Measurements from ENCODE around the gene PTPRQ.

PTPRQ gene

DNA sequence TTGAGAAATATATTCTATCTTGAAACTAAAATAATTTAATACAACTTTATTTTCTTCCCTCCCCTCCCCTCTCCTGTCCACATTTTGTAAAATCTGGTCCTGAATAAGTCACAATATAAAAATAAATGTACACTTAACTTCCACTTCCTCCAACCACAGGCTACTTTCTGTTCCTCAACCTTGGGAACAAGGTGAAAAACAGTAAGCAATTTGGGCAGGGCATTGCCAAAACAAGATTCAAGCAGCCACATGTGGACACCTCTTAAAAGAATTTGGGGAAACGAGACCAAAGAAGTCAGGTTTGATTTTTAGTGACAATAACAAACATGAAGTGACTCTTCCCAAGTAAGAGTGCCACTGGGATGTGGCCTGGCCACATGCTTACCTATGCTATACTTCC lies 115.7 kb downstream of the PTPRQ start:
- no peak for DNase-seq (ENCODE audit: low spot score)

DNA sequence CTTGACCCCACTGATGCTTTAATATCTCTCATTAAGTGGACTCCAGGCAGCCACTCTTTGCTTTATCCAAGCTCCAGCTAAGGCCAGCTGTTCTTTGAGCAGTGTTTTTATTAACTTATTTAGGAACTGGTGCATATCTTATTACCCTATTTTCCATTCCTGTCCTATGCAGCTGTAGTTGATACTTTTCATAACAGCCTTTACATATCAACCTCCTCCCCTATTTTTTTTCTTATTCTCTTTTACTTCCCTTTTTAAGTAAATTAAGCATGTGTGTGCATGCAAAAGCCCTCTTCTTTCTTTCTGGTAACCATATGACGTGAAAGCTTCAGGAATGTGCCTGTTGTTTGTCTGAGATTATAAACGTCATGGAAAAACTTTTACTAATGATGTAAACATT lies 121.2 kb downstream of the PTPRQ start:
- DNase-seq (ENCODE audit: low spot score), result no peak

DNA sequence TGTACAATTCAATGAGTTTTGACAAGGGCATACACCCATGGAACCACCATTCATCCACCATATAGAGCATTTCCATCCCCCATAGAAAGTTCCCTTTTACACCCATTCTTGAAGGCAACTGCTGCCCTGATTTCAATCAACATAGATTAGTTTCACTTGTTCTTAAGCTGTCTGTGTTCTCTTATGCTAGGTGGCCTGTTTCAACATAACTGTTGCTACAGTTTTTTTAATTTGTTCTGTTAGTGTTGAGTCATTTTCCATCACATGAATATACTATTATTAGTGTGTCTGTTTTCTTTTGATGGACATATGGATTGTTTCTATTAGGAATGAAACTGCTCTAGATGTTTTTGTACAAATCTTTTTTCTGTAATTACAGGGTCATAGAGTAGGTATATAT lies 123.4 kb downstream of the PTPRQ start:
- DNase-seq (ENCODE audit: low spot score), result no peak

DNA sequence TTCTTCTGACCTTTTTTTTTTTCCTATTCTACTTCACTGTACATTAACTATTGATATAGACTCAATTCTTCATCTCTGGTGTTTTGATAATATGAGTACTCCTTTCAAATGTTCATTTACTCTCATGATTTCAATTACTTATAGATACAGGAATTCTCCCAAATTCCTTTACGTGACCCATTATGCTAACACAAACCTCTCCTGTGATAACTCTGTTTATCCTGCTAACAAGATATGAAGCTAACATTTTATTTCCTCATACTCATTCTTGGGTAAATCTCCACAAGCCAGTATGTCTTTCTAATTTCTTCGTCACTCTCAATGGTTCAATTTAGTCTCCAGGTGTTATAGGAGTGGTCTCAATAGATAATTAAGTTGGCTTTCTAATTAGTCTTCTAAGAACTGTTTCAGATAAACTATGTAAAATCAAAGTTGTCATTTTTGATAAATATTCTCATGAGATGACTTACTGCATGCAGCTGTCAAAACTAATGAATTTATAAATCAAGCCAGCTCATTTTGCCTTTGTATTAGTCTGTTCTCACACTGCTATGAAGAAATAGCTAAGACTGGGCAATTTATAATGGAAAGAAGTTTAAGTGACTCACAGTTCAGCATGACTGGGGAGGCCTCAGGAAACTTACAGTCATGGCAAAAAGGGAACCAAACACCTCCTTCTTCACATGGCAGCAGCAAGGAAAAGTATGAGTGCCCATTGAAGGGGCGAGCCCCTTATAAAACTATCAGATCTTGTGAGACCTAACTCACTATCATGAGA lies 132.8 kb downstream of the PTPRQ start:
- DNase-seq (ENCODE audit: low spot score), result no peak

DNA sequence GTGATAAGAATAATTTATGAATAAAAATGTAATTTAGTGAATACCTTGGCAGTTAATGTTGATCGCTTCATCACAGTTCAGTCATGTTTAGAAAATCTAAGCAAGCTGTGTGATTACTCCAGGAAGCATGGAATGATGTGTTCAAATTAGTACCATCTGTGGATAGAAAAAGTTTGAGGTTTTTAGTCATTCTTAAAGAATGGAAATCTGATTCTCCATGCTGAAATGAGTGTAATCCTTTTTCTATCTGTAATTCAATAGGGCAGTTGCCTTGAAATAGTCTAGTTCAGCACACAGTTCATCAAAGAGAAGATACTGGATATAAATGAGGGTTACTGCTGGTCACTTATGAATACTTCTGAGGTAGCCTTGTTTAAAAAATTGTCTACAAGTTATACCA lies 136.2 kb downstream of the PTPRQ start:
- DNase-seq (ENCODE audit: low spot score), result no peak

DNA sequence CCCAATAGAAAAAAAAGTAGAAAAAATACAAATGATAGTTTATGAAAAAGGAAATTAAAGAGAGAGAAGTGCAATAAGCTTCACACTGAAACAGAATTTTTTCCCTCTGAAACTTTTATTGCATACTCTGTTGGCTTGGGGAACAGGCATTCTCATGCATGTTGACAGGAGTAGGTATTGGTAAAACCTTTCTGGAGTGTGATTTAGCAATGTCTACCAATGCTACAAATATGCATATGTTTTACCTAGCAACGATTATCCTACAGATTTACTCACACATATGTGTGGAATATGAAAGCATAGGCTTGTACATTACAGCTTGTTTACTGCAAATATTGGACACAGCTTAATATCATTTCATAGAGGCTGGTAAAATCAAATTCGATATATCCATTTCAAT lies 137.7 kb downstream of the PTPRQ start:
- DNase-seq (ENCODE audit: low spot score), result no peak

DNA sequence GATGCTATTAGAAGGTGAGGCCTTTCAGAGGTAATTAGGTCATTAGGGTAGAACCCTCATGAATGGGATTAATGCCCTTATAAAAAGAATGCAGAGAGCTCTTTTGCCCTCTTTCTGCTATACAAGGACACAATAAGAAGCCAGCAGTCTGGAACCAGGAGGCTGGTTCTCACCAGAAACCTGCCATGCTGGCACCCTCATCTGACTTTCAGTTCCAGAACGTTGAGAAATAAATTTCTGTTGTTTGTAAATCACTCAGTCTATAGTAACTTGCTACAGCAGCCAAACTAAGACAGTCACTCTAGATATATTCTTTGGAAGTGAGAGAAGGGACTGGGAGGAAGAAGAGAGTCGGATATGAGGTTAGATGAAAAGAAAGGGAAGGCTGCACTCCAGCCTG lies 138.4 kb downstream of the PTPRQ start:
- DNase-seq (ENCODE audit: low spot score), result no peak

DNA sequence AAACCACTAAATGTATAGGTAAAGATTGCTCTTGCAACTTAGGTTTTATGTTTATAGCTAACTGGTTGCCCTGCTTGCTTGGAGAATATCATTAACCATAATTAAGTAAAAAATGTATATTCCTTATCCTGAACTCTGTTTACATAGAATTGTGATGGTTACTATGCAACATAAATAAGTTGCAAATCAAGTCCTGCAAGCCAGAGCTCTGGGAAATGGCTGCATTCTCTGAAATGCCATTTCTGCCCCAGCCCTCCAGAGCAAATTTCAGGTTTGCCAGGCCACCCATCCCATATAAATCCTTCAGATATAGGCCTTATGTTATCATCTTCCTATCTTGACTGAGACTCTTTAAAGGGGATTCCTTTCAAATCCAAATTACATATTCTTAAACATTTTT lies 145.0 kb downstream of the PTPRQ start:
- DNase-seq (ENCODE audit: low spot score), result no peak

DNA sequence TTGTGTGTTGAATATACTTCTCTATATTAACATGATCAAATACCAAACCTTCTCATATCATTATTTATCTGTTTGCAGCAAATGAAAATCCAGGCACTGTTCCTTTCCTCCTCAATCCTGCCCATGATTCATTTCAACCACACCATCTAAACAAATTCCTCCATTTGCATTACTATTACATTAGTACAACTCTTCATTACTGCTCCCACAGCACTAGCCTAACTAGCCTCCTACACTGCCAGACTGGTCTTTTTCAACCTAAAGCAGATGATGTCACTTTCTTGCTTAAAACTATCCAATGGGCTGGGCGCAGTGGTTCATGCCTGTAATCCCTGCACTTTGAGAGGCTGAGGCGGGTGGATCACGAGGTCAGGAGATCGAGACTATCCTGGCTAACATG lies 146.1 kb downstream of the PTPRQ start:
- no peak for DNase-seq (ENCODE audit: low spot score)

DNA sequence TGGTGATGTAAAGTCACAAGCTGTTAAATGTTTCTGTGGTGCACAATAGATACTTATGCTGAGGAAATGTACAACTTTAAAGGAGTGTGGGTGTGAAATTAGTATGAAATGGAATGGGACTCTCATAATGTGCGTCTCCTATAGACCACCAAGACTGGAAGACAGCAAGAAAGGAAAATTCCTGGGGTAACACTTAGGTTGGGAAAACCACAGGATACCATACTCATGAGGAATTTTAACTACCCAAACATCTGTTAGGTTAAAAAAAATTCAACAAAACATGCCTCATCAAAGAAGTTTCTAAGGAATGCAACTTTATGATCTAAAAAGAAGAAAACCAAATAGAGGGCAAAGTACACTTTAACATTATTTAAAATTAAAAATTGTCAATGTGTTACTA lies 149.7 kb downstream of the PTPRQ start:
- DNase-seq (ENCODE audit: low spot score), result no peak

DNA sequence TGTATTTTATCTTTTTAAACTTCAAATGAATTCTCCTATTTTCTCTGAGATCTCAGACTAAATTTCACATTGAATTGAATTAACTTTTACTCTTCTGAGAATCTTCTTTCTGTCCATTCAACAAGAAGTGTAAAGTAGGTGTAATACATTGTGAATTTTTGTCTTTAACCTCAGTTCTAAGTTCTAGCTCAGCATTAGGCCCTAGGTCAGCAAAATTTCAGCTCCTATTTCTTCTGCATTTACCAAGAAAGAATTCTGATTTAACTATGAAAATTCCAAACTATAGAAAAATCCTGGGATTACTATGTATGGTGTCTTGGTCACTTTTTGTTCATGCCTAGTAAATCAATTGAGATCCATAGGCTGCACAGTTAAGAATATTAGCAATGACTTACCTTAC lies 152.5 kb downstream of the PTPRQ start:
- DNase-seq (ENCODE audit: low spot score), result no peak

DNA sequence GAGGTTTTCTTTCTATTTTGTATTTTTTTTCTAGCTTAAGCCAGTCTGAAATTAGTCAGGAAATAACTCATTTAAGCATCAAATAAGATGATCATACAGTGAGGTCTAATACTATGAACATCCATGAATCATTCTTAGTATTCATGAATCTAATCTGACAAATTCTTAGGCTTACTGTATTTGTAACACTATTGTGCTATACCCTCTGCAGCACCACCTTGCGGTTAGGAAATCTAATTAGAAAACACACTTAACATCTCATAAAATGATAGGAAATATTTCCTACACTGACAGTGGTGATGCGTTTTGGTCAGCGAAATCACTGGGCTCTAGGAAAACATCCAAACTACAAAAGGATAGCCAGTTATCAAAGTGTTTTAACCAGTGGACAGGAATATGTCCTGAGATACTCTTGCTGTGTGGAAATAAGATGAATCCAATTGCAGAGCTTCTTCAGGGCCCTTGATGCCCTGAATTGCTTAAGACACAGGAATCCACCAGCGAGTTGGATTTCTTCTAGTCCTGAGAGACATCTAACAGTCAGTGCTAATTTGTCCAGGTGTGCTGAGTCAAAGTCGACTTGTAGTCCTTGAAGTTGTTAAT lies 154.1 kb downstream of the PTPRQ start:
- peak; percentile 38 for DNase-seq (ENCODE audit: low spot score)

DNA sequence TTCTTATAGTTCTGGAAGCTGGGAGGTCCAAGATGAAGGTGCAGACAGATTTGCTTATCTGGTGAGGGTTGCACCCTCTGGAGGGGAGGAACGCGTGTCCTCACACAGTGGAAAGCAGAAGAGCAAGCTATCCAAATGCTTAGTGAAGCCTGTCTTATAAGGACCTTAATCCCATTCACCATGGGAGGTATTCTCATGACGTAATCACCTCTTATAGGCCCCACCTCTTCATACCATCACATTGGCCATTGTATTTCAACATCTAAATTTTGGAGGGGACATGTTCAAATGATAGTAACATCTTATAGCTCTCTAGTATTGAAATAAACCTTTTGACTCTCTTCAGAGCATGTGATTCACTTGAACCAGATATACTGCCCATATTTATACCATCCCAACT lies 158.4 kb downstream of the PTPRQ start:
- no peak for DNase-seq (ENCODE audit: low spot score)

DNA sequence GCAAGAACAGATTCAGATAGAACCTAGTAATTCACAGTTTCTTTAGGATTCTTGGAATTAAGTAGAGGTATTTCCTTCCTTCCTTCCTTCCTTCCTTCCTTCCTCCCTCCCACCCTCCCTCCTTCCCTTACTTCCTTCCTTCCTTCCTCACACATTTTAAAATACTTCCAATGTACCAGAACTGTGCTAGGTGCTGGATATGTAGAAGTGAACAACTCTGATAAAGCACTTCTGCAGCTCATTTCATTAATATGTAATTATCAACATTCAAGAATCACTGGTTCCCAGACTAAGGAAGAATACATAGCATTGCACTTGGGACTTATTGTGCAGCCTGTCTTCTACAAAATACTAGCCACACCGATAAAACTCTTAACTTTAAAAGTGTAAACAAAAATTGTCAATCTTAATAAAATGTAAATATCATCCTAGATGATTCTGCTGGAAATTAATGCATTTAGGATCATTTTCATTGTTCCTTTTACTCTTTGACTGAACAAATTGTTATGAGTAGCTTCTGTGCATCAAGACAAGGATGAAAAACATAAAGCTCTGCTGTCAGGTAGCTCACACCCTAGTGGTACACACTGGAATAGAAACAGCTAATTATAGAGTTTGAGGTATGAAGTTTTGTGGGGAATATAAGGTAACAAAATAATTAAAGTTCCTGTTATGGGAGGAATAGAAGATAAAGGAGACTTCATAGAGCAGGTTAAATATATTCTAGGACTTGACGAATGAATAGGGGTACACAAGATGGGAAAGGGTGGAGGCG lies 163.5 kb downstream of the PTPRQ start:
- no peak for DNase-seq (ENCODE audit: low spot score)

DNA sequence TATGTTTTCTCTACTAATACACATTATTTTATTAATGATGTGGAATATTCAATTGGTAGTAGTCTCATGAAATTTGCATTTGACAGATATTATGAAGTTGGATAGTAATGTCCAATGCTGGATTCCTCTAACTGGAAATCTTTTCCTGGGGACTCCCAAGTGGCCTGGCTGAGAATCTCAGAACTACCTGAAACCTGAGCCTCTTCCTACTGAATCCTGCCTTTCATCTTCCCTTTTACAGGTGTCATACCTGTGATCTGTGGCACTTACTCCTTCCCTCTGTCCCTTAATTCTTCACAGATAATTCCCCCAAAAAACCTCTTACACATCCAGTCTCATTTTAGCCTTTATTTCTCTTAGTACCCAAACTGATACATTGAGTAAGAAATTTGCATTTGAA lies 173.7 kb downstream of the PTPRQ start:
- DNase-seq (ENCODE audit: low spot score), result no peak

DNA sequence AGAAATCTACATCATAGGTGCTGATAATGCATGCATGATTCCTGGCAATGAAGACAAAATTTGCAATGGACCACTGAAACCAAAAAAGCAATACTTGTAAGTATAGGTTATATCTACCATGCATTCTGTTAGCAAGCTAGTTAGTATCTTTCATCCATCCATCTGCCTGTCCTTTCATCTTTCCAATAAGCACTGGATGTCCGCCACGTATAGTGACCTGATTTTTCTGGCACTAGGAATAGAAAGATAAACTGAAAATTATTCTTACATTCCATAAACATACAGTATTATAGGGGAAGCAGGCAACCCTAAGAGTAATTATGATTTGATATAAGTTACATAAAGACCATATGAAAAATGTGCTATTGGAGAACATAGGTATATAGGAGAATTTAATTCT lies 176.2 kb downstream of the PTPRQ start:
- DNase-seq (ENCODE audit: low spot score), result no peak

DNA sequence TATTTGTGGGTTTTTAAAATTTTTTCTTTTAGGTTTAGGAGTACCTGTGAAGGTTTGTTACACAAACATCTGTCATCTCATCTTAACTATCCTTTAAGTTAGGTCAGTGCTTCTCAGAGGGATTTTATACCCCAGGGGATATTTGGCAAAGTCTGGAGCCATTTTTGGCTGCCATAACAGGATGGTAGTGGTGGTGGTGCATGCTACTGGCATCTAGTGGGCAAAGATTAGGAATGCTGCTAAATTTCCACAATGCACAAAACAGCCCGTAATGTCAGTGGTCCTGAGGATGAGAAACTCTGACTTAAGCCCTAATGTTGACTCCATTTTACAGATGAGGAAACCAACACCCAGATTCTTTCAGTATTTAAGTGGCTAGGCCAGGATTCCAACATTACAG lies 178.2 kb downstream of the PTPRQ start:
- peak; percentile 38 for DNase-seq (ENCODE audit: low spot score)

DNA sequence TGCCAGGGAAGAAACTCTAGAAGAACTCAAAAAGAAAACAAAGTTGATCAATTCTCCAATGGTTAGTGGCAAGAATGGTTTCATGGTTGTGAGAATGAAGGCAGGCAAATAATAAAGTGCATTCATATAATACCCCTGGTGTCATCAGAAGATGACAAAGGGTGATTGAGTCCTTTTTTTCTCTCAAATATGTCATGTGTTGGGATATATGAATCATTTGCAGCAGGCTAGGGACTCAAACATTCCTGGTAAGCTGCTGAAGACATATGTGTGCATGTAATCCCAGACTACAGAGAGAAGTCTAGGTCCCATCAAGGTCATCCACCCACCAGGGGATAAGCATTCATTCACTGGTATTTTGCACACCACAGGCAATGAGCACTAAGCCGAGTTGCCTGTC lies 181.0 kb downstream of the PTPRQ start:
- no peak for DNase-seq (ENCODE audit: low spot score)

DNA sequence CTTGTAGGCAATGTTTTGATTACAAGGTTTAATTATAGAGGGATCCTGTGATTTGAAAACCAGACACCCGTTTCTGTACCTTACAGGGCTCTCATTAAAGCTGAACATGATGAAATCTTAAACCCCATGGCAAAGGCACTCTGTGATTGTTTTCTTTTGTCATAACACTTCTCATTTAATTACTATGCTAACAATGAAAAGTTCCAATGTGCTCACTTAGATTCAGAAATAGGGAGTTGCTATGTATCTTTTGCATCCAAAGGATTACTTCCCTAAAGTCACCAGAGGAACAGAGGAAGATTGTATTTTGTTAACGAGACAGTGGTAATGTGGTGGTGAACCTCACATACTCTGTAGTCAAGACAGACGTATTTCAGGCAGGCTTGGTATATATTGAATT lies 181.9 kb downstream of the PTPRQ start:
- no peak for DNase-seq (ENCODE audit: low spot score)

DNA sequence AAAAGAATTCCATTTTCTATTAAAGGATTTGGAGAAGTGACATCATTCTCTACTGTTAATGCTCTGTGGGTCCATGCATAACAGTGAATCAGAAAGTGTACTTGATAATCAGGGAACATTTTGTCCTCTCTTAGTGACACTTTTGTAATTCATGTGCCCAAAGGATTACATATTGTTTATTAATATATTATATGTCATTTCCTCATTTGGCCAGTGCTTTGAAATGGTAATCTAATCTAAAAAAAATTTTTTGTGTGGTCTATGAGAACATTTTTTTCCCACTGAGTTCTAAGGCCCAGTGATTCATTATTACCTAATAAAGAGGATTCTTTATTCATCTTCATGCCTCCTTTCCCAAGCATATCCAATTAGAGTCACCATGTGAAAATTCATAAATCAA lies 183.7 kb downstream of the PTPRQ start:
- DNase-seq (ENCODE audit: low spot score), result no peak

DNA sequence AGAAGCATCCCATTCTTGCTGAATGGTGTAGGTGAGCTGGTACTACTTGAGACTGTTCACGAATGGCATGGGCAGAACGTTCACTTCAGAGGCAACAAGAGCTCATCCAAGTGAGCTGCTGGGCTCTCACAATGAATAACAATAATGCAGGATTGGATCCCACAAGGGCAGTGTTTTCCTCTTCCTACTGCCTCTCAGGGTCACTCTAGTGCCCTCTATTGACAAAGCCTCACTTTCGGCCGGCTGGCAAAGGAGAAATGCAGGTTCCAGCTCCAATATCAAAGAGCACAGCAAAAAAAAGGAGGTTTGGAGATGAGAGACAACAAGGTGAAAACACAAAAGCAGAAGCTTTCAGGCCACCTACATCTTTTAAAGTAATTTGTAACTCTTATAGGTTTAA lies 188.8 kb downstream of the PTPRQ start:
- peak; percentile 50 for DNase-seq (ENCODE audit: low spot score)

DNA sequence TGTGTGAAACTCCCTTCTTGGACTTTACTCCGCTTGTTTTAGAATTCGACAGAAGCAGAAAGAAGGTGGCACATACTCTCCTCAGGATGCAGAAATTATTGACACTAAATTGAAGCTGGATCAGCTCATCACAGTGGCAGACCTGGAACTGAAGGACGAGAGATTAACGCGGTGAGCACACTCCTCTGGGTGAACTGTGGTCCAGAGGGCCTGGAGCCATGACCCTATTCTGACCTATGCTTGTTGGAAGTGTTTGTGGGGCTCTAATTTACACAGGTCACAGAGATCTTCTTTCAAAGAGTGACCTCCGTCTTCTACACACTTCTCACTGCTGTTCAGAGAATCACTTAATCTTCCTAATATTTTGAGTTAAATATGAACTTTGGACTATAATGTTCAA lies 190.9 kb downstream of the PTPRQ start:
- DNase-seq (ENCODE audit: low spot score), result no peak

DNA sequence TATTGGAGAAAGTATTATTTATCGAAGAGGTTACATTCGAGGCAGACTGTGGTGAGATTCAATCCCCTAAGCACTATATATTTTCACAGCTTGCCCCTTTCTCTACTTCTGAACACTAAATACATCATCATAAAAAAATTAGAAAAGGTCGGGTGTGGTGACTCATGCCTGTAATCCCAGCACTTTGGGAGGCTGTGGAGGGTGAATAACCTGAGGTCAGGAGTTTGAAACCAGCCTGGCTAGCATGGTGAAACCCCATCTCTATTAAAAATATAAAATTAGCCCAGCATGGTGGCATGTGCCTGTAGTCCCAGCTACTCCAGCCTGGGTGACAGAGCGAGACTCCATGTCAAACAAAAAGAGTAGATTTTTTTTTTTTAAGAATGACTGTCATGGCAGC lies 192.8 kb downstream of the PTPRQ start:
- DNase-seq (ENCODE audit: low spot score), result no peak

Measured in D341Med (cell line).